ENCODE results near the gene ADAM12. TPM values are rescaled to one million over a fixed set of nuclear protein-coding genes. Genes with fewer than 3 reads are reported as not detected.

ADAM12 gene, protein sequence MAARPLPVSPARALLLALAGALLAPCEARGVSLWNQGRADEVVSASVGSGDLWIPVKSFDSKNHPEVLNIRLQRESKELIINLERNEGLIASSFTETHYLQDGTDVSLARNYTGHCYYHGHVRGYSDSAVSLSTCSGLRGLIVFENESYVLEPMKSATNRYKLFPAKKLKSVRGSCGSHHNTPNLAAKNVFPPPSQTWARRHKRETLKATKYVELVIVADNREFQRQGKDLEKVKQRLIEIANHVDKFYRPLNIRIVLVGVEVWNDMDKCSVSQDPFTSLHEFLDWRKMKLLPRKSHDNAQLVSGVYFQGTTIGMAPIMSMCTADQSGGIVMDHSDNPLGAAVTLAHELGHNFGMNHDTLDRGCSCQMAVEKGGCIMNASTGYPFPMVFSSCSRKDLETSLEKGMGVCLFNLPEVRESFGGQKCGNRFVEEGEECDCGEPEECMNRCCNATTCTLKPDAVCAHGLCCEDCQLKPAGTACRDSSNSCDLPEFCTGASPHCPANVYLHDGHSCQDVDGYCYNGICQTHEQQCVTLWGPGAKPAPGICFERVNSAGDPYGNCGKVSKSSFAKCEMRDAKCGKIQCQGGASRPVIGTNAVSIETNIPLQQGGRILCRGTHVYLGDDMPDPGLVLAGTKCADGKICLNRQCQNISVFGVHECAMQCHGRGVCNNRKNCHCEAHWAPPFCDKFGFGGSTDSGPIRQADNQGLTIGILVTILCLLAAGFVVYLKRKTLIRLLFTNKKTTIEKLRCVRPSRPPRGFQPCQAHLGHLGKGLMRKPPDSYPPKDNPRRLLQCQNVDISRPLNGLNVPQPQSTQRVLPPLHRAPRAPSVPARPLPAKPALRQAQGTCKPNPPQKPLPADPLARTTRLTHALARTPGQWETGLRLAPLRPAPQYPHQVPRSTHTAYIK
- total RNA-seq (2022; extraction: Qiagen RNA extraction) = 3.1 to 4.7 TPM (median 3.7 TPM) in 5 replicates

DNA sequence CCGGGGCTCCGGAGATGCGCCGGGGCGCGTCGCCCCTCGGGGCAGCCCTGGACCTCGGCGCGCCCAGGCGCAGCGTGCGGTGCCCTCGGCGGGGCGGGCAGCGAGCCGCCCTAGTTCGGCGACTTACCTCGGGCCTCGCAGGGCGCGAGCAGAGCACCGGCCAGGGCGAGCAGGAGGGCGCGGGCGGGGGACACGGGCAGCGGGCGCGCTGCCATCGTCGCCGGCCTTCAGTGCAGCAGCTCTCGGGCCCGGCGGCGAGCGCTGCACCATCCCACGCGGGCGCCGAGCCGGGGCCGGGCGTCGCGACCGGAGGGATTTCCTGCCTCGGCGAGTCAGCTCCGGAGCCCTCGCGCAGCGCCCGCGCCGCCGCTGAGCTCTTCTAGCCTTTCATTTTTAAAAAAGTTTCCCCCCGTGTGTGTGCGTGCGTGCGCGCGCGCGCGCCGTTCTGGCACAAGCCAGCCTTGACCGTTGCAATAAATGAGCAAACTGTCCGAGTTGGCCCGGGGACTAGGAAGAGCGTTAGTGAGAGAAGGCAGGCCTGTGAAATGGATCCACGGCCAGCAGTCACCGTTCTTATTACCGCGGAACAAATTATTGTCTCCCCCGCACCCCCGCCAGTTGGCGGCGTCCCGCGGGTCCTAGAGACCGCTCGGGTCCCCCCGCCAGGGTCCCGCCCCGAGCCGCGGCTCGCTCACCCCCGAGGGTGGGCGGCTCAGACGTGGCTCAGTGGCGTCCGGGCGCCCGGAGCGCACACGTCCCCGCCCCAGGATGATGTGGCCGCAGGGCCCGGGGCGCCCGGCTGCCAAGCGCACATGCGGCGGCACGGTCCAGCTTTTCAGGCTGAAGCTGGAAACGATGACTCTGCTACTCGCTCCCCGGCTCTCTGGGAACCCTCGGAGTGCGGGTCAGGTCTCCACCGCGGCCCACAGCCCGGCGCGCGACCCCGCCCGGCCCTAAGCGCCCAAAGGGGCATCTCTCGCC is at the start of gene ADAM12:
TSS of gene ADAM12 (minus strand) at position 547 of the 981 bp plus-strand sequence. CDS start at position 215, 332 bp downstream.

Measured in A549 treated with Mapracorat at 1 μM for 4 hours (cell line).